SHP77 treated with DMSO at 0.1 percent for 48 hours (cell line): ENCODE results near the gene SMIM26.
A peak's percentile ranks its signal among the peaks of the same experiment; 100 is the strongest.
"Not testable (repeated sequence)": the region's sequence is repeated elsewhere in the genome, so short reads cannot be mapped to it uniquely, and the experiment has no call there.

ENCODE experiments used
- DNase-seq: peaks from one replicate; lab custom pipeline; 2025; lab: John Stamatoyannopoulos, UW

The SMIM26 gene, protein sequence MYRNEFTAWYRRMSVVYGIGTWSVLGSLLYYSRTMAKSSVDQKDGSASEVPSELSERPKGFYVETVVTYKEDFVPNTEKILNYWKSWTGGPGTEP

DNA sequence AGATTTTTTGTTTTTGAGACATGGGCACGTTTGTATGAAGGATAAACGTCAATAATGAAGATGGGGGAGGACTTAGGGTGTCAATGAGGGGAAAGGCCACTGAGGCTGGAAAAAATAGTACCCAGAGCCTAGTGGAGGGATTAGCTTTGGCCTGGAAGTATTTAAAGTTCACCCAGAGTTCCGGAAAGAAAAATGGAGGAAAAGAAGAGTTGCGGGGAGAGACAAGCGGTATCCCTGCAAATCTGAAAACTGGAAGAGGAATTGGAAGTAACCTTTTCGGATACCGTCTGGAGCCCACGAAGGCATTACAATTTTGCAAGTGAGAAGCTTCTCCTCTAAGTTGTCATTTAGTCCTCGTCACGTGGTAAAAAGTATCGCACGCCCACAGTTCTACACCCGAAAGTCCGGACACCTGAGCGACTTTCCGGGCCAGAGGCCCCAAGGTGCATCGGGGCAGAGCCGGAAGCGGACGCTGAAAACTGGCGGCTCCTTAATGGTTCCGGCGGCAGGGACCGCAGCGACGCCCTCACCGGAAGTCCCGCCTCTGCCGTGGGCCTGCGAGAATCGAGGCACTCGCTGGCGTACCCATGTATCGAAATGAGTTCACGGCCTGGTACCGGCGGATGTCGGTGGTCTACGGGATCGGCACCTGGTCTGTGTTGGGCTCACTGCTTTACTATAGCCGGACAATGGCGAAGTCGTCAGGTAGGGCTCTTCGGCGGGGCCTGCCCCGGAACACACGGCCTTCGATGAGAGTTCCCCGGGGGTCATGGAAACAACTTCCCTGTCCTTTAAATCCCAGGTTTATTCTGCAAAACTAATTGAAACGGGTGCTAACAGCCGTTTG, at the start of gene SMIM26:
TSS of gene SMIM26 (plus strand) at position 541 of the 847 bp plus-strand sequence. CDS start at position 588, 47 bp downstream.
- DNase-seq: peak; percentile 93

DNA sequence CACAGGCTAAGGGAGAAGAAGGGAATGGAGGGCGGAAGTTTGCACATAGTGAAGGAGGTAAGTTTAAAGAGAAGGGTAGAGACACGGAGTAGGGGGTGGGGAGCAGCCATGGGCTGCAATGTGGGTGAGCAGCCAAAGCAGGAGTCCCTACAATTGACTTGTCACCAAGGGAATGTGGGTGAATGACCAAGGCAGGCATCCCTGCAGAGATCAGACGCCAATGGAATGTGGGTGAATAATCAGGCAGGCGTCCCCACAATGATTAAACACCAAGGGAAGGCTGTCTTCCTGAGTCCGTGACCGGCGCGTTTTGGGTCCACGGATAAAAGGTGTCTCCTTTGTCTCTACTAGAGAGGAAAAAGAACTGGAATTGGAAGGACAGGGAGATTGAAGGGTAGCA, 45.2 kb upstream of the SMIM26 start:
- not testable (repeated sequence) for DNase-seq

DNA sequence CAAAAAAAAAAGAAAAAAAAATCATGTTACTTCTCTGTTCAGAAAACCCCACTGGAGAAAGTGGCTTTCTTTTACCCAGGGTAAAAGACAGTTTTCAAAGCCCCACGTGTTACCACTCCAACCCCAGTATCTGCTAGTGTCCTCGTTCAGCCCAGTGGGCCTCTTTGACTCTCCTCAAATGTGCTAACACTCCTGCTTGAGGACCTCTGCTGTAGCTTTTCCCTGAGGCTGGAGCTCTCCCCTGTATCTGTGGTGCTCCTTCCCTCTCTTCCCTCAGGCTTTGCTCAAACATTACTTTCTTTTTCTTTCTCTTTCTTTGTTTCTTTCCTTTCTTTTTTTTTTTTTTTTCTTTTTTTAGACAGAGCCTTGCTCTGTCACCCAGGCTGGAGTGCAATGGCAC, 44.2 kb upstream of the SMIM26 start:
- DNase-seq: no peak

DNA sequence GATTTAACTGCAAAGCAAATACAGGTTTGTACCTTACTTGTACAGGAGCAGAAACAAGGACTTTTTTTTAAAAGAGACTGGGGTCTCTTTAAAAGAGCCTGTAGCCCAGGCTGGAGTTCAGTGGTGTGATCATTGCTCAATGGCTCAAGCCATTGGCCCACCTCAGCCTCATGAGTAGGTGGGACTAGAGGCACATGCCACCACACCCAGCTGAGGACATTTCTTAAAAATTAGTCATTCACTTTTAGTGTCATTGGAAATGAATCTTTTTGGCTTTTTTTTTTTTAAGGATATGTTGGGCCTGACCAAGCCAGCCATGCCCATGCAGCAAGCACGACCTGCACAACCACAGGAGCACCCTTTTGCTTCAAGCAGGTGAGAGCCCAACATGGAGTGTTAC, 42.6 kb upstream of the SMIM26 start:
- DNase-seq: no peak

DNA sequence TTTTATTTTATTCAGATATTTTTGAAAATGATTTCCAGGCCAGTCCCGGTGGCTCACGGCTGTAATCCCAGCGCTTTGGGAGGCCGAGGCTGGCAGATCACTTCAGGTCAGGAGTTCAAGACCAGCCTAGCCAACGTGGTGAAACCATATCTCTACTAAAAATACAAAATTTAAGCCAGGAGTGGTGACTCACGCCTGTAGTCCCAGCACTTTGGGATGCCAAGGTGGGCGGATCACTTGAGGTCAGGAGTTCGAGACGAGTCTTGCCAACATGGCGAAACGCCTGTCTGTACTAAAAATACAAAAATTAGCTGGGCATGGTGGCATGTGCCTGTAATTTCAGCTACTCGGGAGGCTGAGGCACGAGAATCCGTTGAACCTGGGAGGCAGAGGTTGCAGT, 40.5 kb upstream of the SMIM26 start:
- not testable (repeated sequence) for DNase-seq

DNA sequence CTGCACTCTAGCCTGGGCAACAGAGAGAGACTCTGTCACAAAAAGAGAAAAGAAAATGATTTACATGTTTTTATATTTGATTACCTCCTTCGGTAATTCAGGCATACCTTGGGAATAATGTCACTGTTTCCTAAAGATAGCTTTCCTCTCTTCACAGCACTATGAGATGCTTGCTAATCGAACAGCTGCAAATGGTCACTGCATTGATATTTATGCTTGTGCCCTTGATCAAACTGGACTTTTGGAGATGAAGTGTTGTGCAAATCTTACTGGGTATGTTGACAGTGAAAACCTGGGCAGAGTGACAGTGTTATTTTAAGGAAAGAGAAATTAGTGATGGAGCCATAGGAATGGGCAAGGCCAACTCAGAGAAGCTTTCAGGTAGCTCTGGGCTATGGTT, 39.9 kb upstream of the SMIM26 start:
- DNase-seq: no peak

DNA sequence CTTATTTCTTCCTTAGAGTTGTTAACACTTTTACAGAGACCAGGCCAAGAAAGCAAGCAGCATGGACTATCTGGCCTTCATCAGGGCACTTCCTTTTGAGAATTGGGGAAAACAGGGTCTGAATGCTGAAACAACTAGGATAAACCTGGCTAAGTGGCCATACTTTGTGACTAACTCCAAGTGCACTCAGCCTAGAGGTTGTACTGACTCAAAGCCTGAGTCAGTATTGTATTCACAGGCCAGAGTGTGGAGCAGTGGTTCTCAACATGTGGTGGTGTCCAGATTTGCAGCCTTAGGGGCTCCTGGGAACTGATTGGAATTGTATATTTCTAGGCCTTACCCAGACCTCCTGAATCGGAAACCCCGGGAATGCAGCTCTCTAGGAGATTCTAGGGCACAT, 39.4 kb upstream of the SMIM26 start:
- no peak for DNase-seq

DNA sequence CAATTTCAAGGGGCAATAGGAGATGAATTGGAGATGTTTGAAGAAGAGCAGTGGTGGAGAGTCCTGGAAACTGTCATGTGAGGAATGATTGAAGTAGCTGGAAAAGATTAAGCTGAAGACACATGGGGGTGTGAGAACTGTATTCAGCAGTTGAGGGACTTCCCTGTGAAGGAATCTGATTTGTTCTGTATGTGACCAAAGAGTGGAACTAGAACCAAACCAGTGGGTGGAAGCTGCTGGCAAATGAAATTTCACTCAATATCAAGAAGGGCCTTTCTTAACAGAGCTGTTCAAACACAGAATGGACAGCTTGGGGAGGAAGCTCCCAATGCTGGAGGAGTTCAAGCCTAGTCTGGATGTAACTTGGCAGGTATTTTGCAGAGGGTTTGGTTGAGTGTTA, 38.2 kb upstream of the SMIM26 start:
- no peak for DNase-seq

DNA sequence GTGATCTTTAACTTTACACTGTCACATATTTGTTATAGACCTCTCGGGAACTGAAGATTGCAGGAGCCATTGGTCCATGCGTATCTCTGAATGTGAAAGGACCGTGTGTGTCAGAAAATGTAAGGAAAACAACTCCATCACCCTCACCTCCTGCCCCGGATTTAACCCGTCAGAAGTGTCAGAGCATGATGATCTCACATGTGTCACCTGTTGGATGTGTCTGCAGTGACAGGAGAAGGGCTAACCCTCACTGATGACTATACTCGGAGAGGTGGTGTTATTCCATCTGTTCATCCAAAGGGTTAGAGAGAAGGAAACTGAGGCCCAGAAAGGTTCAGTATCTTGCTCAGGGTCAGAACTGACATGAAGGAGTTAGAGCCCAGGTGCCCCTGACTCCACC, 34.6 kb upstream of the SMIM26 start:
- no peak for DNase-seq

DNA sequence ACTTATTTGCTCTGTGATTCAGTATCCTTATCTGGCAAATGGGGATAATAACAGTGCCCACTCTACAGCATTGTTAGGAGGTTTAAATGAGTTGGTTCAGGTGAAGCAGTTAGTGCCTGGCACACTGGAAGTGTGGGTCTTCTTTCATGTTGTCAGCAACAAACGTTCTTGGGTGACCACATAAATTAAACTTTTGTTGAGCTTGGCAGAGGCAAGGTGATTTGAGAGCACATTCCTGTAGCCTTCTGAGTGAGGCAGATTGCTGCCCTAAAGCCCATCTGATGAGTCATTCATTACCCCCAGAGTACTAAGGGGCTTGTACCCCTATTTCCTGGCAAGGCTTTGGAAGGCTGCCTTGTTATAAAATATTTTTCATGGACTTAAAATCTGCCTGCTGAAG, 33.7 kb upstream of the SMIM26 start:
- no peak for DNase-seq

DNA sequence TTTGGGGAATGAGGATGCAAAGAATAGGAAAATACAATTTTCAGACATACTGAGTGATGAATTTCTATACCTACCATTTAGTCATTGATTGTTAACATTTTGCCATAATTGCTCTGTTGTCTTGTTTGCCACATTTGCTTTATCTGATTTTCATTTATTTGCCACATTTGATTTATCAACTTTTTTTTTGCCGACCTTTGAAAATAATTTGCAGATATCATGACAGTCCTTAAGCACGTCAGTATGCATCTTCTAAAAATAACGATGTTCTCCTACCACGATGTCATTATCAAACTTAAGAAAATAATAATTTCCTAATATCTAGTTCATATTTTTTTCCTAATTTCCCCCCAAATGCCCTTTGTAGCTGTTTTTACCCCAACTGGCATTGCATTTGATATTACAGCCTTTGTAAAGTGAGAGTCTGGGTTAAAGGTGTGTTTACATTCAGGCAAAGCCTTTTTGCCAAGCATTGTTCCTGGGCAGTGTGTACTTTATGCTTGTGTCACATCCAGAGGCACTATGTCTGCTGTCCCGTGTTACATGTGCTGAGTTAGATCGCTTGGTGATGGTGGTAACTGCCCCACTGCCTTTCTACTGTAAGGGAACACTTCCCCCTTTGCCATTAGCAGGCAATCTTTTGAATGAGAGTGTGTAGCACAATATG, 33.1 kb upstream of the SMIM26 start:
- DNase-seq: no peak

DNA sequence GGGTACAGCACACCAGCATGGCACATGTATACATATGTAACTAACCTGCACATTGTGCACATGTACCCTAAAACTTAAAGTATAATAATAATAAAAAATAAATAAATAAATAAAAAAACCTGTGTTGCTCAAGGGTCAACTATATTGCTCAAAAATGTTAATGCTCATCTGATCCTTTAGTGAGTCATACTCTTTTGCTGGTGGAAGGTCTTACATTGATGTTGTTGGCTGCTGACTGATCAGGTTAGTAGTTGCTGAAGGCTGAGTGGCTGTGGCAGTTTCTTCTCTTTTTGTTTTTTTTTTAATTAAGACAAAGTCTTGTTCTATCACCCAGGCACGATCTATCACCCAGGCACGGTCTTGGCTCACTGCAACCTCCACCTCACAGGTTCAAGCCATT, 29.6 kb upstream of the SMIM26 start:
- DNase-seq: no peak

DNA sequence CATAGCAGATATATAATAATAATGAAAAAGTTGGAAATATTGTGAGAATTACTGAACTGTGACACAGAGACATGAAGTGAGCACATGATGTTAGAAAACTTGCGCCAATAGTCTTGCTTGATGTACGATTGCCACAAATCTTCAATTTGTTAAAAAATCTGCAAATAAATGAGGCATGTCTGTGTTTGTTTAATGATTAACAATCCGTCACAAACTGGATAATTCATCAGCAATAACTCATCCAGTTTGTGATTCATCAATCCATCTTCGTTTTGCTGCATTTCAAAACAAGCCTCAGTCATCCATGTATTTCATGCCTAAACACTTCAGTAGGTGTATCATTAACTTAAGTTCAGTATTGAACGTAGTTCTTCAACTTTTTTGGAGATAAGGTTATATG, 25.5 kb upstream of the SMIM26 start:
- no peak for DNase-seq

DNA sequence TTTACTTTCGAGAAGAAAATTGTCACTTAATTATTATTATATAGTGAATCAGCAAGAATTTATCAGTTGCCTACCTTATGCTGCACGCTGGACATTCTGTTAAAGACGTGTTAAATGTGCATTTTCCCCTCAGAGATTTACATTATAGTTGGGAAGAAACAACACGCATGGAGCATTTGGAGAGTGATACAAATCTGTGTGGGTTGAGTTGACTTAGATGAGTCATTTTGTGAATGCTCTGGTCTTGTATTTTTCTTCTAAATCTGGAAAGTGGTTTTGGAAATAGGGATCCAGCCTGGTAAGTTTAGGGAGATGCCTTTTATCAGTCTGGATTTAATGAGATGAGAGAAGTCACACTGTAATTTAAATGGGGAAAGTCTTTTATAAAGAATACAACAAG, 24.0 kb upstream of the SMIM26 start:
- DNase-seq: no peak

DNA sequence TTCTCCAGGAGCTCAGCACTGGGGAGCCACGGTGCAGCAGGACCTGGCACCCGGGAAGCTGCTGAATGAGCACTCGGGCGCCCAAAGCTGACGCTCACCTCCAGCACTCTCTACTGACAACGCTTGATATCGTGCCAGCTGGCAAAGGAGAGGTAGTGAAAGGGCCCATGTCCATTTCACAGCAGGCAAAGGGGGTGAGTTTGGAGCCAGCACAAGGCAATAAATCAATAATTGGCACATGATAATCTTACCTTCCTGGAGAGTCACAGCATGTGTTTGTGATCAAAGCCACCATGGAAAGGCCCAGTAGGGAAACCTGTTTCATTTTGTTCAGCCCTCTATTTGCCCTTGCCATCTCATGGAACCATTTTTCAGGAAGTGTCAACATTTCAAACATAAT, 23.3 kb upstream of the SMIM26 start:
- DNase-seq: no peak

DNA sequence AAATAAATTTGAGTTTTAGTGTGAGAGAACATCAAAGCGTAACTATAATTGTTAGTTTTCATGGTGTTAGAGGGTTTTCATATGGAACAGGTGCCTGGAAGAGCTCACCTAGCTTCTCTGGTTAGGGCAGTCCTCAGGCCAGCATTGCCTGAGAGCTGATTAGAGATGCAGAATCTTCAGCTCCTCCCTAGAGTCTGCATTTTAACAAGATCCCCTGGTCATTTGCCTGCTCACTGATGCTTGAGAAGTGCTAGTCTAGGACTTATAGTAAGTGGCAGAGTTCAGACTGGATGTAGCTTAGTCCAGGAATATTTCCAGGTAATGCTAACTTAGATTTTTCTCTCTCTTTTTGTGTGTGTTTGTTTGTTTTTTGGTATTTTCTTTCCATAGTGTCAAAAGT, 21.7 kb upstream of the SMIM26 start:
- DNase-seq: no peak

DNA sequence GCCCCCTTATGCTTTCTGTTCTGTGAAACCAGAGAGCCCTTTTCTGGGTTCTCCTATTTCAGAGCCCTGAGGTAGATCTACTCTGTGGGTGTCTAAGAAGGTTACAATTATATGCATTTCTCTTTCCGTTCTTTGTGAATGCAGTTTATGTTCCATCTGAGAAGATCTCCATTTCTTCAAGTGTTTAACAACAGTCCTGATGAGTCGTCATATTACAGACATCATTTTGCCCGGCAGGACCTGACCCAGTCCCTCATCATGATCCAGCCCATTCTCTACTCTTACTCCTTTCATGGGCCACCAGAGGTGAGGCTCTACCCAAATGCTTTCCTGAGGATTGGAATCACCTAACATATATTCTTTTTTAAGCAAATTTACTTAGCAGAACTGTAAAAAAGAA, 18.8 kb upstream of the SMIM26 start:
- no peak for DNase-seq

DNA sequence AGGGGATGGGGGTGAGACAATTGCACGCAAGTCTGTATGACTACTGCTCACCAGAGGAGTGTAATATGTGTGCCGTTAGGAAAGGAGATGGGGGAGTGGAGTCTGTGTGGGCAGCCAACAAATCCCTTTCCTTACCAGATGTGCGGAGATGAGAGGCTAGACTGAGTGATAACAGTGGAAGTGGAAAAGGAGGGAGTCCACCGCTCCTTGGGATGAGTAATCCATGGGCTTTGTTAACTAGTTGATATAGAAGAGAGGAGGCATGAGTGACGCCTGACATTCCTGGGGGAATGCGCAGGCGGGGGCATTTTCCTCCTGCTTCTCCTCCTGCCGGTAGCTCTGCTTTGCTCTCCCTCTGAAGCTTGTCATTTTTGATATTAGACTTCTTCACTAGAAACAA, 13.5 kb upstream of the SMIM26 start:
- DNase-seq: no peak

DNA sequence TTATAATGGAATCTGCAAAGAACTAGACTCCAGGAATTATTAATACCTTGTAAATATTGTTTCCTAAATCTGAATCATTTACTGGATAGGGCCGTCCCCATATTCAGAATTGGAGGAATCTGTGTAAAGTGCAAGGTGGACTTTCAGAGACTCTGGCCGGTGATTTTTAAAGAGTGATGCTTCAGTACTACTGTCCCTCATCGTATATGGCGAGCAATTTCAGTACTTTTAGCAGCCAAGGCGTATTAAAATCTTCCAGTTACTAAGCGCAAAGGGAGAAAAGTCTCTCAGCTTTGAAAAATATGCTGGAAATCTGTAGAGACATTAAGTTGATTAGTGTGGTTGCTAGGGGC, 483 bp downstream of the SMIM26 start:
- peak; percentile 26 for DNase-seq

DNA sequence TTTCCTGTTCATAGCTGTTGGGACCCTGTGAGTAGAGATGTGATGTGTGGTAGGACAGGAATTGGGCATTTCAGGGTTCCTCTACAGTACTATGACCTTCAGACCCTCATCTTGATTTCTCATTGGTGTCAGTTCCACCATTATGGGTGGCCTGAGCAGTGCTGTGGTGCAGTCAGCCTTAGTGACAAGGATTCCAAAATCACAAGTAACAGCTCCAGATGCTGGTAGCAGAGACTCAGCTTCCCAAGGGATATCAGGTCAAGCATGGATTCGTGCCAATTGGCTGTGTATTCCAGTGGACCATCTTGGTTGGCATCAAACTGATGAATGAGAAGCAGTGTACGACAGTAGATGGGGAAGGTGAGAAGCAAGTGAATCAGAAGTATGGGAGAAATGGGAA, 3.8 kb downstream of the SMIM26 start:
- DNase-seq: no peak

DNA sequence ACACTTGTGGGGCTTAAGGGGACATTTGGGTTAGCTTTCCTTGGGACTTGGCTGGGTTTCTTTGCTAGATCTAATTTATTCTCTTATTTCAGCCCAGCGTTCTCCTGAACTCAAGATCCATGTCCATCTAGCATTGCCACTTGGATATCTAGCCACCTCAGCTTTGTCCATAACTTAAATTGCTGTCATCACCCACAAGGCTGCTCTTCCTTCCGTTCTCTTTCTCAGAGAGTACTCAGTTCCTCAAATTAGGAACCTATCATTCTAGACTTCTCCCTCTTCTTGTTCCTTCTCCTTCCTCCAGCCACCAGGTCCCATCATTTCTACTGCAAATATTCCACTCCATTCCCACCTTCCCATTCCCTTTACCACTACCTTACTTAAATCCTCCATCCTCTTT, 4.3 kb downstream of the SMIM26 start:
- DNase-seq: no peak

DNA sequence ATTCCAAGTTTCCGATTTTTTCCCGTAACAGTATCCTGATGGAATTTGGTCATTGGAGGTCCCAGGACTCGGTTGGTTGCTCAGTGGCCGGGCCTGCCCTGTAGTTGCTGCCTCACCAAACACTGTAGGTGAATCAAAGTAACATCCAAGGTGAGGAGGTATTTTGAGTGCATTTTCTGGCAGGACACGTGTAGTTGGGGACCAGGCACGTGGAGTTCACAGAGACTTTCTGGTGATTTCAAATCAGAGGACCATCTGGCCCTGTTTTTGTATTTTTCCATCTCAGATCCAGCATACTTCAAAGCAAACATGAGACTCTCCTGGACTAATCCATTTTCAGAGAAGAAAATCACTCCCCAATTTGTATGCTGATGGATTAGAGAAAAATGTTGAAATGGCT, 10.7 kb downstream of the SMIM26 start:
- DNase-seq: no peak

DNA sequence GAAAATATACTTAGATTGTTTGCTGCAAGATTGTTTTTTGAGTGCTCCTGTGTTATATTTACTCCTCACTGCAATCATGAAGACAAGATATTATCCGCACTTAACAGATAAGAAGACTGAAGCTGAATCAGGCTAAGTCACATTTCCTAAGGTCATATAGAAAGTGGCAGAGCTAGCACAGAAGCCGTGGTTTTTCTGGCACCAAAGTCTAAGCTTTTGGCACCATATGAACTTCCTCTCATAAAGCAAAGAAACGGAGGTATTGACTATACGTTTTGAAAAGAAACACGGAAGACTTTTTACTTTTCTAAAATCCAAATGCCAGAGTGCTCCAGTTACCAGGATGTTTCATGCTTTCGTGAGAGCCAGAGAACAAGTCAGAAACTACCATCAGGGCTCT, 11.3 kb downstream of the SMIM26 start:
- no peak for DNase-seq

DNA sequence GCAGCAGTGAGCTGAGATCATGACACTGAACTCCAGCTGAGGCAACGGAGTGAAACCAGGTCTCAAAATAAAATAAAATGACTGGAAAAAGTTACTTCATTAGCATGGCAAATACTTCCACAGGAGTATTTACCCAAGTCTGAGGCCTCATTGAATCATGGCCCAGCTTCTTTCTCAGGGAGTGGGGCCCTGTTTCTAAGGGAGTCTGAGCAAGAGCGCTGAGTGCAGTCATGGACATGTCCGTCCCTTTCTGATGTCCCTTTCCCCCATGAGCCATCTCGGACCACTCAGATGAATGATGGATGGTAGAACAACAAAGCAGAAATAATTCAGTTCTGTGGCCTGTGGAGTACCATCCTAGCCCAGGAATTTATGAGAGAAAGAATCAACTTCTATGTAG, 12.8 kb downstream of the SMIM26 start:
- no peak for DNase-seq
